HepG2 (cell line): ENCODE results near the gene UGT2A3. TPM values are rescaled to one million over a fixed set of nuclear protein-coding genes. Genes with fewer than 3 reads are reported as not detected.

ENCODE experiments used
- AHDC1 ChIP-seq: sonication (generic); formaldehyde crosslinking; IDR thresholded peaks from 2 replicates; pipeline ENCODE4 v1.5.1; 2020; ENCODE audit warnings: mild to moderate bottlenecking, missing genetic modification reagents, borderline replicate concordance
- CEBPB ChIP-seq: IDR thresholded peaks from 2 replicates; pipeline ENCODE4 v1.6.1; 2011; ENCODE audit warnings: low read depth, low read length, improper control_type of control experiment, borderline replicate concordance
- CSRNP1 ChIP-seq: sonication (generic); formaldehyde crosslinking; IDR thresholded peaks from 2 replicates; pipeline ENCODE4 v1.8.1; 2023; ENCODE audit warnings: mild to moderate bottlenecking, missing genetic modification reagents
- FUBP1 ChIP-seq: sonication (generic); formaldehyde crosslinking; IDR thresholded peaks from 2 replicates; pipeline ENCODE4 v1.5.1; 2020; ENCODE audit warnings: missing genetic modification reagents, mild to moderate bottlenecking, borderline replicate concordance
- HOXD1 ChIP-seq: sonication (generic); formaldehyde crosslinking; IDR thresholded peaks from 2 replicates; pipeline ENCODE4 v1.5.0; 2020; ENCODE audit warnings: missing genetic modification reagents
- MAZ ChIP-seq, 2 experiments: sonication (generic) in 1 of 2; formaldehyde crosslinking in 1 of 2; IDR thresholded peaks; 2 replicates each; pipeline versions ENCODE4 v1.5.0 to v1.6.1; 2012 to 2020; ENCODE audit warnings: low read depth in 2 of 2, mild to moderate bottlenecking in 2 of 2, borderline replicate concordance in 1 of 2, improper control_type of control experiment in 1 of 2, low read length in 1 of 2, missing genetic modification reagents in 1 of 2, moderate library complexity in 1 of 2
- SP5 ChIP-seq: IDR thresholded peaks from 2 replicates; pipeline ENCODE4 v1.6.1; 2016; ENCODE audit warnings: low read depth, borderline replicate concordance
- SRY ChIP-seq: sonication (generic); formaldehyde crosslinking; IDR thresholded peaks from 2 replicates; pipeline ENCODE4 v1.8.0; 2022; ENCODE audit warnings: mild to moderate bottlenecking, missing genetic modification reagents
- TGIF2 ChIP-seq: IDR thresholded peaks from 2 replicates; pipeline ENCODE4 v1.6.1; 2016; ENCODE audit warnings: control low read depth, missing compliant biosample characterization
- TIGD3 ChIP-seq: sonication (generic); formaldehyde crosslinking; IDR thresholded peaks from 2 replicates; pipeline ENCODE4 v1.5.1; 2020; ENCODE audit warnings: mild to moderate bottlenecking, missing genetic modification reagents, borderline replicate concordance
- ZBED4 ChIP-seq: sonication (generic); formaldehyde crosslinking; IDR thresholded peaks from 2 replicates; pipeline ENCODE4 v1.4.0; 2020; ENCODE audit warnings: missing genetic modification reagents, borderline replicate concordance
- ZNF615 ChIP-seq: sonication (generic); formaldehyde crosslinking; IDR thresholded peaks from 2 replicates; pipeline ENCODE4 v1.5.0; 2020; ENCODE audit warnings: mild to moderate bottlenecking, missing genetic modification reagents, borderline replicate concordance
- polyA plus RNA-seq, 8 experiments: library from polyadenylated mRNA; depleted of rRNA in 3 of 8; stranded (reverse) in 7 of 8; unstranded in 1 of 8; fragments of >200 nt; fragmentation: Illumina TruSeq in 4 of 8; extraction: Trizol in 4 of 8; gene quantifications; 2 replicates each; pipeline versions ENCODE4 v1.2.1 to v1.2.3, GENCODE V29; 2011 to 2016; ENCODE audit warnings: low read depth in 4 of 8, missing spikeins in 1 of 8, mixed read lengths in 1 of 8; ENCODE audit not compliant: insufficient read depth in 1 of 8
- total RNA-seq, 5 experiments: library from RNA; depleted of rRNA; stranded (reverse); fragments of >200 nt; fragmentation: Illumina TruSeq; extraction: Trizol; gene quantifications; 2 replicates each; pipeline ENCODE4 v1.2.3, GENCODE V29; 2016; ENCODE audit warnings: low read depth in 1 of 5

Gene UGT2A3
- total and polyA plus RNA-seq, 2 of the 13 experiments (the other 11 are each of a cell fraction or from before 2014, with no cell fraction given) = 61.3 to 97.2 TPM

- TF ChIP-seq AHDC1 (CRISPR knock-in tag) = peak; percentile 84; the same call in 1 of the 2 replicates
- TF ChIP-seq TGIF2 = peak; percentile 78; the same call in 1 of the 2 replicates
- TF ChIP-seq ZBED4 (CRISPR knock-in tag) = no peak
- TF ChIP-seq CEBPB = peak; percentile 12; the same call in 1 of the 2 replicates
- TF ChIP-seq ZNF615 (CRISPR knock-in tag) = no peak
- 0 out of 2 replicates have a peak, but pooled peaks have one; percentile 27 for TF ChIP-seq SP5 (CRISPR knock-in tag)
- no peak for TF ChIP-seq CSRNP1
- no peak for TF ChIP-seq MAZ (IDR thresholded peaks at IDR 0.05; ENCODE audit: borderline replicate concordance, low read depth, low read length)
- TF ChIP-seq MAZ (CRISPR knock-in tag; IDR thresholded peaks at IDR 0.05; ENCODE audit: low read depth) = no peak
- TF ChIP-seq SRY (CRISPR knock-in tag) = no peak
- TF ChIP-seq FUBP1 (CRISPR knock-in tag) = no peak
- TF ChIP-seq TIGD3 (CRISPR knock-in tag) = no peak
- peak; percentile 80 for TF ChIP-seq HOXD1 (CRISPR knock-in tag)
Observed at GRCh38 chr4:68951078-68951805, at the start of gene UGT2A3 (continued).
